HG03442 (cell line): Measurements from ENCODE around the gene TKT.
A peak's percentile ranks its signal among the peaks of the same experiment; 100 is the strongest.

Experiments
- ATAC-seq: cut with Tn5 transposase; IDR thresholded peaks from one replicate; pipeline ENCODE4 v1.9.1; 2021; ENCODE audit warnings: mild to moderate bottlenecking, moderate library complexity; ENCODE audit not compliant: unreplicated experiment

Gene TKT

DNA sequence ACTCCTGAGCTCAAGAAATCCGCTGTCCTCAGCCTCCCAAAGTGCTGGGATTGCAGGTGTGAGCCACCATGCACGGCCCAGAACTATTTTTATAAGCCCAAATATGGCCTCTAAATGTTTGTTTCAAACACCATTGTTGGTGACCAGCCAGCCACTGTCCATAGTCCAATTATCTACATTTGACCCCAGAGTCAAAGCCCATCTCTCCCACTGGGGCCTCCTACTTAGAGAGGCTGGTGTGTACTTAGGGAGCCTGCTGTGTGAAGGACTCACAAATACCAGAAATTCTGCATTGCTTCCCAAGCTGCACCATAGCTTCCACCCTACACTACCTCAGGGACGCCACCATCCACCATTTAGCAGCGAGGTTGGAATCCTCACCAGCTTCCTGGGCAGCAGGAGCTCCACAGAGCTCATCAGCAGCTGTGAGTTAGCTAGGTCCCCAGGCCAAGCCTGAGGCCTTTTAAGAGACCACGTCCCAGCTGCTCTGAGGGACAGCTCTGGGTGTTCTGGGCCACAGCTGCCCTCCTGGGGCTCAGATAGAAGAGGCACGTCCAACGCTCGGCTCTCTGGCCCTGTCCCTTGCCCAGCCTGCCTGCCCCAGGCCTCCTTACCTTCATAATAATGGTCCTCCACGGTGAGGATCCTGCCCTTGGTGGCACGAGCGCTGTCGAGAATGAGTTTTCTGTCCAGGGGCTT lies 29.5 kb downstream of the TKT start:
- ATAC-seq, result no peak

- no peak for ATAC-seq
Observed at GRCh38 chr3:53225651-53226050, 30.2 kb downstream of the TKT start.

DNA sequence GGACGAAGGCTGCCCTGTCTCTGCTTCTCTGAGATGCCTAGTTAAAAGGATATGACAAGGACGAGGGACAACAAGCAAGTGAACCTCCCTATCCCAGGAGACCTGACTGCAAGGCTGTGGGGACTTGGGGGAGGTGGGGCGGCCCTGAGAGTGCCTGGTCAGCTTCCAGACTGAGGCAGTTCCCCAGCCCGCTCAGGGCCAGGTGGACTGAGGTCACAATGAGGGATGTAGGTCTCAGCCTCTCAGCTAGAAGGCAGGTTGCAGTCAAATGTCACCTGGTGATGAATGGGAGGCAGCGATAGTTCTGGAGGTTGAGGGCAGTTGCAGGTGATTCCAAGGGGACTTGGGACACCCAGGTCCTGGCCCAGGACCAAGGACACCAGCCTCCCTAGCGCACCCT lies 30.6 kb downstream of the TKT start:
- ATAC-seq, result no peak

DNA sequence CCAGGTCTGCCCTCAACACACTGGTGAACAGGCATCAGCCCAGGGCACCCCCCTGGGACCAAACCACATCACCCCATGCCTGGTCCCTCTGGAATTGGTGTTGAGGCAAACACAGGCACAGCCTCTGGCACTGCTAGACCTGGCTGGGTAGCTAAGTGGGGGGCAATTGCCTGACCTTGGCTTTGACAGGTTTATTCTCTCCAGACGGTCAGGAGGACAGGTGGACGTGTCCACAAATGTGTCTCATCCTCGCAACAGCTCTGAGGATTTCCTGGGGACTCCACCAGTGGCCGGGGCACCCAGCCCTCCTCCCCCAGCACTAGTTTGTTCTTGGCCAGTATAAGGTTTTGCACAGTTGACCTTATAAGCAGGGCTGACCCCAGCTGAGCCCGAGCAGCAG lies 31.3 kb downstream of the TKT start:
- no peak for ATAC-seq

- ATAC-seq, result no peak
Observed at GRCh38 chr3:53224026-53224425, 31.8 kb downstream of the TKT start.

GRCh38 chr3:53223541-53223966 lies 32.3 kb downstream of the TKT start:
- ATAC-seq, result no peak

DNA sequence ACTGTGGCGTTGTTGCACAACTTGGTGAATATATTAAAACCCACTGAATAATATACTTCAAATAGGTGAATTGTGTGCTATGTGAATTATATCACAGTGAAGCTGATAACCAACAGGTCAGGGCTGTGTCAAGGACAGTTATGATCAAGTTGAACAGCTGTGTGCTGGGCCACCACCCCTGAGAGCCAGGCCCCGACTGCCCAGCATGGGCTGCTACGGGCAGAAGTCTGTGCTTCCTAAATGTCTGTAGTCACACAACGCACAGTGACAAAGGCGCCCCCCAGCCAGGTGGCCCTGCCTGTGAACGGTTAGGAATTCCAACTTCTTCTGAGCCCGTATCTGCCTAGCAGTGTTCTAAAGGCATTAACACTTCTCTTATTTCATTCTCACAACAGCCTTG lies 32.8 kb downstream of the TKT start:
- no peak for ATAC-seq

DNA sequence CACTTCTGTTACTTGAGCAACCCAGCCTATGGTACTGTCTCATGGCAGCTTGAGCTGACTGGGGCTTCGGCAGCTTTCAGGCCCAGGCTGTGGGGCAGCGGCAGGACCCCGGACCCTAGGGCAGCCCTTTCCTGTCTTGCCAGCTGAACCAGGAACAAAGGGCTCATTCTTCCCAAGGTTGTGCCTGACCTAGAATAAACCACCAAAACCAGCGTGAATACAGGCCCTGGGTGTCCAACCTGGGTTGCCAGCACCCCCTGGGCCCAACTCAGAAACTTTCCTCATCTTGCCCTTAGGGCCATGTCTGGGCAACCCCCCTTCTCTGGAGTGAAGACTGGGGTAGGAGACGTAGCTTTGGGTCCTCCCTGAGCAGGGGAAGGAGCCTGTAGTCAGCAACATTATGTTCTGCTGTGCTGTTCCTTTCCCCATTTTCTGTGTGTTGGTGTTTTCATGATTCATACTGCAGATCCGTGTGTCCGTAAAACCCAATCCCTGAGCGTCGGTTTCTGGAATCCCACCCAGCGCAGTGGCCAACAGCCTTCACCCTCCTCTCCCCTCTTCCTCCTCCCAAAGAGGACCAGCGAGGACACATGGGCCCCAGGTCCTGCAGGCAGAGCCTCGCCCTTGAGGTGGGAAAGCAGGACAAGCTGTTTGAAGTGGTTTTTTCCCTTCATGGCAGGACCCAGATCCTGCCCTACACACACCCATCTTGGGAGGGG lies 33.5 kb downstream of the TKT start:
- no peak for ATAC-seq

DNA sequence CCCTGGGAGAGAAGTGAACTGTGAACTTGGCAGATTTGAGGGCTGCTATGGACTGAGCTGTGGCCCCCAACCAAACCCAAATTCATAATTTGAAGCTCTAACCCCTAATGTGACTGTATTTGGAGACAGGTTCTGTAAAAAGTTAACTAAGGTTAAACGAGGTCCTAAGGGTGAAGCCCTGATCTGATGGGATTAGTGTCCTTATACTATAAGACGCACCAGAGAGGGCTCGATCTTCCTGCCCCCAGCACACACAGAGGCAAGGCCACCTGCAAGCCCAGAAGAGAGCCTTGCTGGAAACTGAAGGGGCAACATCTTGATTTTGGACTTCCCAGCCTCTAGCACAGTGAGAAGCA lies 34.0 kb downstream of the TKT start:
- ATAC-seq, result no peak

- ATAC-seq, result no peak
Observed at GRCh38 chr3:53221345-53221744, 34.5 kb downstream of the TKT start.

DNA sequence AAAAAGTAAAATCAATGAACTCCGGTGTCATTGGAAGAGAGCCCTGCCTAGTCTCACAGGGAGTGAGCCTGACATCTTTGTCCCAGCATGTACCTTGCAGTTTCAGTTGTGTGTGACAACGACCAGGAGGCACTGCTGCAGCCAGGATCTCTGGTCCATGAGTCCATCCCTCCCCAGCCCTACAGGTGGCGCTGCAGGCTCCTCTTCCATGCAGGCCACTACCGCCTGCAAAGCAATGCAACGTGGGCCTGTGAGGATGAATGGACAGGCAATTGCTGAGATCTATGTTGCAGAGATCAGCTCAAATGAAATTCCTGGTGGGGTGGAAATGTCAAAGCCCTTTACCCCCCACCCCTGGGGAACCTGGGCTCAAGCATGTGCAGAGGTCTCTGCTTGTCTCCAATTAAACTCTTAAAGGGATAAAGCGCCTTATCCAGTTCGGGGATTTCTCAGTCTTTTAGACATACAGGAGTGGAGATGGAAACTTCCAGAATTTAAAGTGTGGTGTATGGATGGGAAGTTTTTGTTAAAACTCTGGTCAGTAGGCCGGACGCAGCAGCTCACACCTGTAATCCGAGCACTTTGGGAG lies 35.8 kb downstream of the TKT start:
- ATAC-seq, result peak; percentile 72

GRCh38 chr3:53218131-53218530 lies 37.7 kb downstream of the TKT start:
- ATAC-seq, result no peak

DNA sequence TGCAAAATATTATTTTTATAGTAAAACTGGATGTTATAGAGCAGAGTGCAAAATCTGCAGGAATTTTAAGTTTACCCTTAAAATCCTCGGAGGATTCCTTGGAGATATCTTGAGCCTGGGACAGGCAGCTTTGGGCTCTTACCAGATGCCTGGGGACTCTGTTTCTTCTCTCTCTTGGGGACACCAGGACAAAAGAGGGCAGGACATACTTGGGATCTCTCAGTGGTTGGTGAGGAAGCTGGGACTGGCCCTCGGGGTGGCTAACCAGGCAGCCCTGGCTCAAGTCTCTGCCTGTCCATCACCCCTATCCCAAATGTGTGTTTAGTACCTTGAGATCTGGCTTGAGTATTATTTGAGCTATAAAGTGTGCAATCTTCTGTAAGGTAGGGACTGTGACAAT lies 38.6 kb downstream of the TKT start:
- ATAC-seq, result no peak

DNA sequence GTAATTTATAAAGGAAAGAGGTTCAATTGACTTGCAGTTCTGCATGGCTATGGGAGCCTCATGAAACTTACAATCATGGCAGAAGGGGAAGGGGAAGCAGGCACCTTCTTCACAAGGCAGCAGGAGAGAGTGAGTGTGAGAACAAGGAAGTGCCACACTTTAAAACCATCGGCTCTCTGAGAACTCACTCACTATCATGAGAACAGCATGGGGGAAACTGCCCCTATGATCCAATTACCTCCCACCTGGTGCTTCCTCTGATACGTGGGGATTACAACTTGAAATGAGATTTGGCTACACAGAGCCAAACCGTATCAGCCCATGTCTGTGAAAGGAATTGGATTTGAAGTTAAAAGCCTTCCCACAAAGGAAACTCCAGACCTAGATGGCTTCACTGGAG lies 39.1 kb downstream of the TKT start:
- ATAC-seq, result no peak

GRCh38 chr3:53215816-53216215 lies 40.0 kb downstream of the TKT start:
- no peak for ATAC-seq

DNA sequence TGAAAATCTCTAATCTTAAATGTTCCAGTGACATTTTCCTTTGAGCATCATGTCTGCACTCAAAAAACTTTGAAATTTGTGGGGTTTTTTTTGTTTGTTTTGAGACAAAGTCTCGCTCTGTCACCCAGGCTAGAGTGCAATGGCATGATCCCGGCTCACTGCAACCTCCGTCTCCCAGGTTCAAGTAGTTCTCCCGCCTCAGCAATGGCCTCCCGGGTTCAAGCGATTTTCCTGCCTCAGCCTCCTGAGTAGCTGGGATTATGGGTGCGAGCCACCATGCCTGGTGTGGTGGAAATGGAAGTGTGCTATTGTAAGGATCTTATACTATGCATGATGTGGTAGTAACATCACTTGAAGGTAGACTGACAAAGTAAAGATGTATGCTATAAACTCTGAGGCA lies 42.5 kb downstream of the TKT start:
- no peak for ATAC-seq

DNA sequence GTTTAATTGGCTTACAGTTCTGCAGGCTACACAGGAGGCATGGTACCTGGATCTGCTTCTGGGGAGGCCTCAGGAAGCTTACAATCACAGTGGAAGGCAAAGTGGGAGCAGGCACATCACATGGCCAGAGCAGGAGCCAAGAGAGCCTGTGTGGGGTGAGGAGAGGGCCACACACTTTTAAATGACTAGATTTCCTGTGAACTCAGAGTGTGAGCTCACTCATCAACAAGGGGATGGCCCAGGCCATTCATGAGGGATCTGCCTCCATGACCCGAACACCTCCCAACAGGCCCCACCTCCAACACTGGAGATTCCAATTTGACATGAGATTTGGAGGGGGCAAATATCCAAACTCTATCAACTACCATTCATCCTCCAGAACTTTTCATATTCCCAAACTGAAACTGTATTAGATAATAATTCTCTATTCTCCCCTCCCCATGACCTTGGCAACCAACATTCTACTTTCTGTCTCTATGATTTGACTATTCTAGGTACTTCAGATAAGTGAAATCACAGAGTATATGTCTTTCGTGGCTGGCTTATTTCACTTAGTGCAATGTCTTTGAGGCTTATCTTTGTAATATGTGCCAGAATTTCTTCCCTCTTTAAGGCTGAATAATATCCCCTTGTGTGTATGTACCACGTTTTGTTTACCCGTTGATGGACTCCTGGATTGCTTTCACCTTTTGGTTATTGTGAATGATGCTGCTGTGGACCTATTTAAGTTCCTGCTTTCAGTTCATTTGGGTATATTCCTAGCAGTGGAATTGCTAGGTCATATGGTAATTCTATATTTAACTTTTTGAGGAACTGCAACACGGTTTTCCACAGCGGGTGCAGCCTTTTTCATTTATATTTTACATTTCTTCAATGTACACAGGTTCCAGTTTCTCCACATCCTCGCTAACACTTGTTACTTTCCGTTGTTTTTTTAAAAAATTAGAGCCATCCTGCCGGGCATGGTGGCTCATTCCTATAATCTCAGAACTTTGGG lies 43.8 kb downstream of the TKT start:
- ATAC-seq, result no peak

GRCh38 chr3:53202331-53203015 lies 53.3 kb downstream of the TKT start:
- no peak for ATAC-seq

- ATAC-seq, result no peak
Observed at GRCh38 chr3:53200501-53201498, 55.0 kb downstream of the TKT start.
